ENCODE measurements around the gene PPP1R27.

The PPP1R27 gene

GRCh38 chr17:81817758-81818147 lies 17.1 kb downstream of the PPP1R27 start:
- H4K20me1 ChIP-seq (ENCODE audit: insufficient read depth, low read length) = no peaks in the 10 kb centered on the region
- no peak for DNase-seq
- no peaks in the 10 kb centered on the region for H3K9me2 ChIP-seq (replicated peaks; ENCODE audit: insufficient read depth, low read length)
- H3K36me3 ChIP-seq (replicated peaks; ENCODE audit: insufficient read depth, low read length) = no peaks in the 10 kb centered on the region
- no peaks in the 10 kb centered on the region for H3K9me3 ChIP-seq (replicated peaks; ENCODE audit: insufficient read depth, low read length)
- H3K9ac ChIP-seq (ENCODE audit: low read length) = no peak overlapping the region
- H3F3A ChIP-seq (ENCODE audit: insufficient read depth, low read length) = peaks cover 3% of the 10 kb centered on the region; the same call in 1 of the 2 replicates
- H3K27ac ChIP-seq (ENCODE audit: low read length) = no peak overlapping the region
- no peaks in the 10 kb centered on the region for H3K79me2 ChIP-seq (ENCODE audit: low read length)
- H3K4me2 ChIP-seq (ENCODE audit: low read depth, low read length) = no peak overlapping the region
- no peak overlapping the region for H2AFZ ChIP-seq (ENCODE audit: low read length)
- peaks cover 34% of the 10 kb centered on the region for H3K27me3 ChIP-seq (replicated peaks; ENCODE audit: insufficient read depth, low read length)
- no peak overlapping the region for H3K4me3 ChIP-seq (ENCODE audit: low read length)
- peaks cover 8% of the 10 kb centered on the region for H3K4me1 ChIP-seq (ENCODE audit: low read length)
- TF ChIP-seq EZH2 (optimal IDR thresholded peaks at IDR 0.05; ENCODE audit: low read depth, low read length) = no peak
- TF ChIP-seq CTCF (IDR thresholded peaks at IDR 0.05; ENCODE audit: low read length) = no peak
- TF ChIP-seq EZH2phosphoT487 (IDR thresholded peaks at IDR 0.05; ENCODE audit: low read length) = no peak

GRCh38 chr17:81815646-81815986 lies 19.2 kb downstream of the PPP1R27 start:
- H4K20me1 ChIP-seq (ENCODE audit: insufficient read depth, low read length) = no peaks in the 10 kb centered on the region
- no peaks in the 10 kb centered on the region for H3K9me3 ChIP-seq (replicated peaks; ENCODE audit: insufficient read depth, low read length)
- no peaks in the 10 kb centered on the region for H3K9me2 ChIP-seq (replicated peaks; ENCODE audit: insufficient read depth, low read length)
- H3K27ac ChIP-seq (ENCODE audit: low read length) = no peak overlapping the region
- H3K4me2 ChIP-seq (ENCODE audit: low read depth, low read length) = peak overlapping the region; percentile 61
- H2AFZ ChIP-seq (ENCODE audit: low read length) = peak overlapping the region; percentile 76
- H3K4me3 ChIP-seq (ENCODE audit: low read length) = no peak overlapping the region
- DNase-seq = no peak
- H3K9ac ChIP-seq (ENCODE audit: low read length) = no peak overlapping the region; the same call in 1 of the 2 replicates
- H3K79me2 ChIP-seq (ENCODE audit: low read length) = no peaks in the 10 kb centered on the region
- peaks cover 8% of the 10 kb centered on the region for H3K4me1 ChIP-seq (ENCODE audit: low read length)
- TF ChIP-seq EZH2 (optimal IDR thresholded peaks at IDR 0.05; ENCODE audit: low read depth, low read length) (no peak), EZH2phosphoT487 (IDR thresholded peaks at IDR 0.05; ENCODE audit: low read length) (no peak), CTCF (IDR thresholded peaks at IDR 0.05; ENCODE audit: low read length) (no peak)
- no peaks in the 10 kb centered on the region for H3K36me3 ChIP-seq (replicated peaks; ENCODE audit: insufficient read depth, low read length)
- peaks cover 3% of the 10 kb centered on the region; the same call in 1 of the 2 replicates for H3F3A ChIP-seq (ENCODE audit: insufficient read depth, low read length)
- peaks cover 56% of the 10 kb centered on the region for H3K27me3 ChIP-seq (replicated peaks; ENCODE audit: insufficient read depth, low read length)

GRCh38 chr17:81814748-81815645 lies 19.9 kb downstream of the PPP1R27 start:
- H3K27me3 ChIP-seq (replicated peaks; ENCODE audit: insufficient read depth, low read length) = peaks cover 62% of the 10 kb centered on the region
- no peak for DNase-seq
- no peak overlapping the region for H3K27ac ChIP-seq (ENCODE audit: low read length)
- TF ChIP-seq EZH2phosphoT487 (IDR thresholded peaks at IDR 0.05; ENCODE audit: low read length) = no peak
- TF ChIP-seq EZH2 (optimal IDR thresholded peaks at IDR 0.05; ENCODE audit: low read depth, low read length) = no peak
- no peak for TF ChIP-seq CTCF (IDR thresholded peaks at IDR 0.05; ENCODE audit: low read length)
- H3K4me2 ChIP-seq (ENCODE audit: low read depth, low read length) = peak overlapping the region; percentile 61
- peaks cover 8% of the 10 kb centered on the region for H3K4me1 ChIP-seq (ENCODE audit: low read length)
- no peaks in the 10 kb centered on the region for H4K20me1 ChIP-seq (ENCODE audit: insufficient read depth, low read length)
- no peak overlapping the region; the same call in 1 of the 2 replicates for H3K9ac ChIP-seq (ENCODE audit: low read length)
- no peaks in the 10 kb centered on the region for H3K36me3 ChIP-seq (replicated peaks; ENCODE audit: insufficient read depth, low read length)
- H3K9me3 ChIP-seq (replicated peaks; ENCODE audit: insufficient read depth, low read length) = no peaks in the 10 kb centered on the region
- H3K4me3 ChIP-seq (ENCODE audit: low read length) = no peak overlapping the region
- H3K9me2 ChIP-seq (replicated peaks; ENCODE audit: insufficient read depth, low read length) = no peaks in the 10 kb centered on the region
- H3K79me2 ChIP-seq (ENCODE audit: low read length) = no peaks in the 10 kb centered on the region
- H2AFZ ChIP-seq (ENCODE audit: low read length) = peak overlapping the region; percentile 76
- H3F3A ChIP-seq (ENCODE audit: insufficient read depth, low read length) = peaks cover 3% of the 10 kb centered on the region; the same call in 1 of the 2 replicates
